Gastroesophageal sphincter (tissue), 4 donors: ENCODE results near the gene ARFGEF2. TPM values are rescaled to one million over a fixed set of nuclear protein-coding genes. Genes with fewer than 3 reads are reported as not detected.
"Not testable (repeated sequence)": the region's sequence is repeated elsewhere in the genome, so short reads cannot be mapped to it uniquely, and the experiment has no call there.

ENCODE experiments used
- ATAC-seq: fragments of 150-250 bp; one replicate; pipeline ENCODE4 v1.9.1; 2016; ENCODE audit warnings: mild to moderate bottlenecking, moderate library complexity
- H3K27ac ChIP-seq, 4 donors: fragments of 200-600 bp; sonication (generic) in 3 of 4; 1 replicate in 3 of 4; 2 replicates in 1 of 4; pipeline ENCODE4 v1.5.1; 2016 to 2019
- H3K27me3 ChIP-seq: fragments of 200-600 bp; sonication (generic); one replicate; pipeline ENCODE4 v1.5.1; 2019
- H3K36me3 ChIP-seq, 2 donors: fragments of 200-600 bp; sonication (generic); one replicate each; pipeline ENCODE4 v1.5.1; 2019; ENCODE audit warnings: control low read depth in 1 of 2
- H3K4me1 ChIP-seq, 3 donors: fragments of 200-600 bp; sonication (generic); 1 replicate in 2 of 3; 2 replicates in 1 of 3; pipeline ENCODE4 v1.5.1; 2016 to 2019; ENCODE audit warnings: control low read depth in 2 of 3
- H3K4me3 ChIP-seq, 2 donors: fragments of 200-600 bp; sonication (generic); one replicate each; pipeline ENCODE4 v1.5.1; 2019; ENCODE audit warnings: mild to moderate bottlenecking in 1 of 2, moderate library complexity in 1 of 2
- H3K9me3 ChIP-seq, 3 donors: fragments of 200-600 bp; sonication (generic); one replicate each; pipeline ENCODE4 v1.5.1; 2017 to 2019; ENCODE audit warnings: control low read depth in 2 of 3
- EP300 ChIP-seq: sonication (generic); formaldehyde crosslinking; IDR thresholded peaks from one replicate; pipeline ENCODE4 v1.6.1; 2017; ENCODE audit warnings: antibody characterized with exemption, mild to moderate bottlenecking
- POLR2A ChIP-seq, 2 donors: fragments of 450-650 bp; IDR thresholded peaks; one replicate each; pipeline ENCODE4 v1.6.1; 2017; ENCODE audit warnings: antibody characterized with exemption in 2 of 2, mild to moderate bottlenecking in 2 of 2, moderate library complexity in 1 of 2
- POLR2AphosphoS5 ChIP-seq: sonication (generic); formaldehyde crosslinking; IDR thresholded peaks from one replicate; pipeline ENCODE4 v1.6.1; 2017; ENCODE audit warnings: antibody characterized with exemption
- WGBS, 2 donors: methylation state at CpG; one replicate each; pipeline ENCODE4 v1.1.5; 2018; ENCODE audit warnings: low coverage in 1 of 2; 5-methylcytosine and 5-hydroxymethylcytosine counted together
- total RNA-seq, 4 donors: library from RNA; depleted of rRNA; stranded (reverse); fragments of >200 nt; gene quantifications; one replicate each; pipeline ENCODE4 v1.1.0, GENCODE V29; 2016
- TF ChIP-seq, protein P1 (sequence below), 4 experiments: fragments of 200-600 bp in 2 of 4; fragments of 450-650 bp in 2 of 4; sonication (generic) in 1 of 4; IDR thresholded peaks; one replicate each; pipeline ENCODE4 v1.5.1; 2017 to 2019; ENCODE audit warnings: antibody characterized with exemption in 4 of 4, mild to moderate bottlenecking in 2 of 4, moderate library complexity in 2 of 4

Gene ARFGEF2
- total RNA-seq, 4 donors from 2014 or later: 42.6 to 101 (median 51.3) TPM

DNA sequence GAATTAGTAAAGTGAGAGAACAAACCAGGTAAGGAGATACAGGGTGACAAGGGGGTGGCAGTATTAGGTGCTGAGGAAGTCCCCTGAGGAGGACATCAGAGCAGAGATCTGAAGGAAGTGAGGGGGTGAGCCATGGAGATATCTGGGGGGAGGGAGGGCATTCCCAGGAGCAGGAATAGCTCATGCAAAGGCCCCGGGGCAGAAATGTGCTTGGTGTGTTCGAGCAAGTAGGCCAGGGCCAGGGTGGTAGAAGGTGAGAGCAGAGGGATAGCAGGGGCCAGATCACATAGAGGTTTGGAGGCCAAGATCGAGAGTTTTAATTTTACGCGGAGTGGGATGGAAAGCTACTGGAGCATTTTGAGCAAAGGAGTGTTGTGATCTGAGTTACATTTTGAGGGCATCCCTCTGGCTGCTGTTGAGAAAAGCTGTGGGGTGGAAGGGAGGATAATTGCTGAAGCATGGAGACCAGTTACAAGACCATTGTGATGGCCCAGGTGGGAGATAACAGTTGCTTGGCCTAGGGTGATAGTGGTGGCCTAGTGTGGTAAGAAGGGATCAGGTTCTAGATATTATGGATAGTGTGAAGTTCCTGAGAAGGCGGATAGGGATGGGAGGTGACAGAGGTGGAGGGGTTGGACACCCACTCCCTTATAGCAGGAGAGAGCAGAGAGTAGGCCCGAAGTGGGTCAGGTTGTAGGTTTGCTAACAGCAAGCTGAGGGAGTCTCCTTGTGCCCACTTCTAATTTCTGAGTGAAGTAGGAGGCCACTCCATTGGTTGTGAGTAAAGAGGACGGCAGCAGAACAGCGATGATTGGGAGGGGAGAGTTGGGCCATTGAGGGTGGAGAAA is 10.2 kb downstream of the ARFGEF2 start:
- H3K27ac ChIP-seq: peak overlapping the region in 3 of 4 donors; percentile 25 to 86 (median 83)

DNA sequence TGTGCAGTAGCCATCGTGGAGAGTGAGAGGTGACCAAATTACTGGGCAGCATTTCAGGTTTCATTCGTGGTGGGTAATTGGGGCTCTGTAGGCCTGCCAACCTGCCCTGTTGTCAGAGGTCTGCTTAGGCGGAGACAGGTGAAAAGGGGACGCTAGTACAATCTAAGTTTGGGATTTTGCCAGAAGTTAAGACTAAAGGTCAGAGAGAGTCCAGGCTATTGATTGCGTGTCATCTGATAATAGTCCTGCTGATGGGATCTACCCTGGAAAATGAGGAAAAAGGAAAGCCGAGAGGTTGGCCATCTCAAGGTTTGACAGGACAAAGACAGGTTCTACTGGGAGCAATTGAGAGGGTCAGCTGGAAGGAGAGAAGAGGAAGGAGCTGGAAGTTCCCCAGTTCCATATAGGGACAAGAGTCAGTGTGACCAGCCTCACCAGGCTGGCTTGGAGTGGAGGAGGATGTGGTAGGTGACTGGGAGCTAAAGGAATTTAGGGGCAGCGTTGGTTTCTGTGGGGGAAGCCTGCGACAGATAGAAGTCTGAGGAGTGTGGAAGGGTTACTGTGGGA is 10.9 kb downstream of the ARFGEF2 start:
- WGBS, 2 donors: 79 to 85% methylated on average over 8 of the region's 8 CpGs
- Histone ChIP-seq H3K27ac (no peak overlapping the region), H3K27me3 (no peaks in the 10 kb centered on the region), H3K4me3 (no peak overlapping the region), H3K9me3 (no peaks in the 10 kb centered on the region), H3K4me1 (peaks cover 0 to 65% (median 26%) of the 10 kb centered on the region in 3 donors), H3K36me3 (no peaks in the 10 kb centered on the region)
- TF ChIP-seq EP300: no peak
- TF ChIP-seq POLR2AphosphoS5: no peak
- no peak for TF ChIP-seq POLR2A (IDR thresholded peaks at IDR 0.05)
- TF ChIP-seq, protein P1, sequence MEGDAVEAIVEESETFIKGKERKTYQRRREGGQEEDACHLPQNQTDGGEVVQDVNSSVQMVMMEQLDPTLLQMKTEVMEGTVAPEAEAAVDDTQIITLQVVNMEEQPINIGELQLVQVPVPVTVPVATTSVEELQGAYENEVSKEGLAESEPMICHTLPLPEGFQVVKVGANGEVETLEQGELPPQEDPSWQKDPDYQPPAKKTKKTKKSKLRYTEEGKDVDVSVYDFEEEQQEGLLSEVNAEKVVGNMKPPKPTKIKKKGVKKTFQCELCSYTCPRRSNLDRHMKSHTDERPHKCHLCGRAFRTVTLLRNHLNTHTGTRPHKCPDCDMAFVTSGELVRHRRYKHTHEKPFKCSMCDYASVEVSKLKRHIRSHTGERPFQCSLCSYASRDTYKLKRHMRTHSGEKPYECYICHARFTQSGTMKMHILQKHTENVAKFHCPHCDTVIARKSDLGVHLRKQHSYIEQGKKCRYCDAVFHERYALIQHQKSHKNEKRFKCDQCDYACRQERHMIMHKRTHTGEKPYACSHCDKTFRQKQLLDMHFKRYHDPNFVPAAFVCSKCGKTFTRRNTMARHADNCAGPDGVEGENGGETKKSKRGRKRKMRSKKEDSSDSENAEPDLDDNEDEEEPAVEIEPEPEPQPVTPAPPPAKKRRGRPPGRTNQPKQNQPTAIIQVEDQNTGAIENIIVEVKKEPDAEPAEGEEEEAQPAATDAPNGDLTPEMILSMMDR (IDR thresholded peaks at IDR 0.05): no peak
- ATAC-seq: no peak

More for the DNA sequence above, 10.2 kb downstream of the ARFGEF2 start:
- ATAC-seq: no peak
- WGBS, 2 donors: 93 to 99% methylated on average over 9 of the region's 9 CpGs
- Histone ChIP-seq H3K36me3 (no peaks in the 10 kb centered on the region), H3K9me3 (no peaks in the 10 kb centered on the region), H3K4me3 (no peak overlapping the region), H3K27me3 (no peaks in the 10 kb centered on the region), H3K4me1 (peaks cover 0 to 70% (median 26%) of the 10 kb centered on the region in 3 donors)
- no peak for TF ChIP-seq POLR2A (IDR thresholded peaks at IDR 0.05)
- no peak for TF ChIP-seq EP300
- TF ChIP-seq, protein P1 (IDR thresholded peaks at IDR 0.05): no peak
- no peak for TF ChIP-seq POLR2AphosphoS5

DNA sequence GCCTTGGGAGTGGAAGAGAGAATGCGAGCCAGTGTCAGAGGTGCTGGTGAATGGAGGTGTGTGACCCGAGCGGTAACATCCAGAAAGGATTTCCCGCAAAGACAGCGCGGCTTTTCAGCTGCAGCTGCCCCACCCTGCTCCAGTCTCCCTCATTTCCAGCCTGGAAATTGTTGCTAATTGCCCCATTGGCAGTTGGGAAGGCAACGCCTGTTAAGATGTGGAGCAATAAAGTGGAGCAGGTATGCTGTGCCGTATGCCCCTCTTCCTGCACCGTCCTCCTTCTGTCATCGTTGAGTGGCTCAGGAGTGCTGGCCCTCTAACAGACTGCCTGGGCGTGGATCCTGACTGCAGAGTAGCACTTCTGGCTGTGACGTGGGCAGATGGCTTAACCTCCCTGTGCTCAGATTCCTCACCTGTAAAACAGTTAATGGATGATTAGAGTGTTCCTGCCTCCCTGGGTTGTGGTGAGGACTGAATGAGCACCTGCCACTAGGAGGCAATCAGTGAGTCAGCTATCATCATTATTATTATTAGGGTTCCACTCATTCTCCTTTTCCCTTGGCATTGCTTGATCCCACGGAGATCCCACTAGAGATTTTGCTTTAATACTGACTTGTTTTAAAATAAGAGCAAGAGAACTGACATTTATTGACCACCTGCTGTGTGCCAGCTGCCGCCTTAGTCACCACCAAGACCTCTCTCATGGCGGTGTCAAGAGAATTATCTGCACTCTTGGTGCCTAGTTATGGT is 11.7 kb downstream of the ARFGEF2 start:
- H3K36me3 ChIP-seq: no peaks in the 10 kb centered on the region
- no peak for ATAC-seq
- H3K9me3 ChIP-seq: no peaks in the 10 kb centered on the region
- H3K4me1 ChIP-seq: peaks cover 0 to 65% (median 26%) of the 10 kb centered on the region in 3 donors
- no peaks in the 10 kb centered on the region for H3K27me3 ChIP-seq
- WGBS, 2 donors: 79 to 96% methylated on average over 7 to 8 of the region's 15 CpGs
- no peak overlapping the region for H3K27ac ChIP-seq
- TF ChIP-seq POLR2AphosphoS5: no peak
- TF ChIP-seq POLR2A (IDR thresholded peaks at IDR 0.05): no peak
- TF ChIP-seq EP300: no peak
- TF ChIP-seq, protein P1 (IDR thresholded peaks at IDR 0.05): no peak
- H3K4me3 ChIP-seq: no peak overlapping the region

DNA sequence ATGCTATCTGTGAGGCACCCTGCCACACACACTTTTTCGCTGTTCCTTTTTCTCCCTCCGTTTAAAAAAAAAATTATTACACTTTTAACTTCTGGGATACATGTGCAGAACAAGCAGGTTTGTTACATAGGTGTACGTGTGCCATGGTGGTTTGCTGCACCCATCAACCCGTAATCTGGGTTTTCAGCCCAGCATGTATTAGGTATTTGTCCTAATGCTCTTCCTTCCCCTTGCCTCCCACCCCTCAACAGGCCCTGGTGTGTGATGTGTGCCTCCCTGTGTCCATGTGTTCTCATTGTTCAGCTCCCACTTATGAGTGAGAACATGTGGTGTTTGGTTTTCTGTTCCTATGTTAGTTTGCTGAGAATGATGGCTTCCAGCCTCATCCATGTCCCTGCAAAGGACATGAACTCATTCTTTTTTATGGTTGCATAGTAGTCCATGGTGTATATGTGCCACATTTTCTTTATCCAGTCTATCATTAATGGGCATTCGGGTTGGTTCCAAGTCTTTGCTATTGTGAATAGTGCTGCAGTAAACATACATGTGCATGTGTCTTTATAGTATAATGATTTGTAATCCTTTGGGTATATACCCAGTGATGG is 12.9 kb downstream of the ARFGEF2 start:
- not testable (repeated sequence) for H3K36me3 ChIP-seq, ATAC-seq, H3K4me3 ChIP-seq, H3K9me3 ChIP-seq, H3K27me3 ChIP-seq, H3K27ac ChIP-seq
- WGBS, 2 donors: 89 to 96% methylated on average over 5 of the region's 5 CpGs
- peaks cover 0 to 60% (median 16%) of the 10 kb centered on the region in 3 donors for H3K4me1 ChIP-seq

DNA sequence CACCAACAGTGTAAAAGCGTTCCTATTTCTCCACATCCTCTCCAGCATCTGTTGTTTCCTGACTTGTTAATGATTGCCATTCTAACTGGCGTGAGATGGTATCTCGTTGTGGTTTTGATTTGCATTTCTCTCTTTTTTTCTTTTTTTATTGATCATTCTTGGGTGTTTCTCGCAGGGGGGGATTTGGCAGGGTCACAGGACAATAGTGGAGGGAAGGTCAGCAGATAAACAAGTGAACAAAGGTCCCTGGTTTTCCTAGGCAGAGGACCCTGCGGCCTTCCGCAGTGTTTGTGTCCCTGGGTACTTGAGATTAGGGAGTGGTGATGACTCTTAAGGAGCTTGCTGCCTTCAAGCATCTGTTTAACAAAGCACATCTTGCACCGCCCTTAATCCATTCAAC is 13.5 kb downstream of the ARFGEF2 start:
- not testable (repeated sequence) for ATAC-seq, H3K4me3 ChIP-seq, H3K27me3 ChIP-seq, H3K27ac ChIP-seq, H3K9me3 ChIP-seq, H3K36me3 ChIP-seq
- peaks cover 0 to 54% (median 12%) of the 10 kb centered on the region in 3 donors for H3K4me1 ChIP-seq
- WGBS, 2 donors: 81 to 86% methylated on average over 1 to 3 of the region's 7 CpGs

DNA sequence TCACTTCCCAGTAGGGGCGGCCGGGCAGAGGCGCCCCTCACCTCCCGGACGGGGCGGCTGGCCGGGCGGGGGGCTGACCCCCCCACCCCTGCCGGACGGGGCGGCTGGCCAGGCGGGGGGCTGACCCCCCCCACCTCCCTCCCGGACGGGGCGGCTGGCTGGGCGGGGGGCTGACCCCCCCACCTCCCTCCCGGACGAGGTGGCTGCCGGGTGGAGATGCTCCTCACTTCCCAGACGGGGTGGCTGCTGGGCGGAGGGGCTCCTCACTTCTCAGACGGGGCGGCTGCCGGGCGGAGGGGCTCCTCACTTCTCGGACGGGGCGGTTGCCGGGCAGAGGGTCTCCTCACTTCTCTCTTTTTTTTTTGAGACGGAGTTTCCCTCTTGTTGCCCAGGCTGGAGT is 14.7 kb downstream of the ARFGEF2 start:
- H3K27ac ChIP-seq, H3K9me3 ChIP-seq, H3K4me3 ChIP-seq, ATAC-seq, H3K27me3 ChIP-seq, H3K36me3 ChIP-seq: not testable (repeated sequence)
- no CpG with 5 or more reads among the region's 30 CpGs for WGBS, 2 donors
- peaks cover 0 to 42% (median under 1%) of the 10 kb centered on the region in 3 donors for H3K4me1 ChIP-seq
